ENCODE measurements around the gene RAB21. TPM values are rescaled to one million over a fixed set of nuclear protein-coding genes. Genes with fewer than 3 reads are reported as not detected.

Gene RAB21, protein sequence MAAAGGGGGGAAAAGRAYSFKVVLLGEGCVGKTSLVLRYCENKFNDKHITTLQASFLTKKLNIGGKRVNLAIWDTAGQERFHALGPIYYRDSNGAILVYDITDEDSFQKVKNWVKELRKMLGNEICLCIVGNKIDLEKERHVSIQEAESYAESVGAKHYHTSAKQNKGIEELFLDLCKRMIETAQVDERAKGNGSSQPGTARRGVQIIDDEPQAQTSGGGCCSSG
- total RNA-seq (10 to 100 TPM in 1 of 2 donors, 1 to 10 TPM in 1; 6.5 to 15.0 TPM), polyA plus RNA-seq (10 to 100 TPM in 1 of 2 donors, 1 to 10 TPM in 1; 5.5 to 13.4 TPM)

GRCh38 chr12:71754461-71755145 lies at the start of gene RAB21:
Gene RAB21 (plus strand): TSS chr12:71754863. CDS start chr12:71755130, 267 bp downstream.
- Histone ChIP-seq H3K9me3 (ENCODE audit: control insufficient read depth in 4 of 4, low read length in 3 of 4) (peaks cover 4 to 12% (median 9%) of the 10 kb centered on the region in 4 donors), H3K4me3 (ENCODE audit: low read depth in 1 of 3, low read length in 3 of 3) (peak within 1 kb of the TSS; percentile 78 to 93 (median 87)), H3K4me1 (ENCODE audit: control insufficient read depth in 4 of 4, insufficient read depth in 4 of 4, low read length in 3 of 4) (peaks cover 0 to 16% (median 14%) of the 10 kb centered on the region in 4 donors), H3K36me3 (ENCODE audit: control insufficient read depth in 4 of 4, insufficient read depth in 3 of 4, low read depth in 1 of 4, low read length in 3 of 4) (peaks cover 0 to 8% (median 7%) of the 10 kb centered on the region in 4 donors), H3K27me3 (ENCODE audit: control insufficient read depth in 4 of 4, insufficient read depth in 4 of 4, low read length in 3 of 4) (no peaks in the 10 kb centered on the region), H3K9ac (ENCODE audit: low read depth in 1 of 2, low read length in 2 of 2) (peak within 1 kb of the TSS; percentile 78 to 98), H3K27ac (ENCODE audit: low read depth in 1 of 2, low read length in 2 of 2) (peak within 1 kb of the TSS; percentile 86 to 96)
- peak; percentile 98 for DNase-seq (ENCODE audit: low spot score)
- TF ChIP-seq JUND (IDR thresholded peaks at IDR 0.05), result peak in 1 of 2 donors; percentile 25
- TF ChIP-seq MAX (IDR thresholded peaks at IDR 0.05), result peak; percentile 67
- TF ChIP-seq RXRA (IDR thresholded peaks at IDR 0.05), result peak; percentile 34 to 66
- peak in 1 of 2 donors; percentile 68 for TF ChIP-seq GABPA (IDR thresholded peaks at IDR 0.05 in 1 of 2, conservative IDR thresholded peaks at IDR 0.05 in 1 of 2)
- TF ChIP-seq FOXA2 (IDR thresholded peaks at IDR 0.05), result no peak
- TF ChIP-seq HNF4G (IDR thresholded peaks at IDR 0.05), result no peak
- TF ChIP-seq HNF4A (conservative IDR thresholded peaks at IDR 0.05), result no peak
- peak; percentile 73 for TF ChIP-seq SP1 (IDR thresholded peaks at IDR 0.05)
- no peak for TF ChIP-seq ATF3 (IDR thresholded peaks at IDR 0.05)
- TF ChIP-seq REST (IDR thresholded peaks at IDR 0.05), result peak; percentile 46
- TF ChIP-seq RAD21 (IDR thresholded peaks at IDR 0.05), result peak; percentile 30 to 51
- TF ChIP-seq, protein P1, sequence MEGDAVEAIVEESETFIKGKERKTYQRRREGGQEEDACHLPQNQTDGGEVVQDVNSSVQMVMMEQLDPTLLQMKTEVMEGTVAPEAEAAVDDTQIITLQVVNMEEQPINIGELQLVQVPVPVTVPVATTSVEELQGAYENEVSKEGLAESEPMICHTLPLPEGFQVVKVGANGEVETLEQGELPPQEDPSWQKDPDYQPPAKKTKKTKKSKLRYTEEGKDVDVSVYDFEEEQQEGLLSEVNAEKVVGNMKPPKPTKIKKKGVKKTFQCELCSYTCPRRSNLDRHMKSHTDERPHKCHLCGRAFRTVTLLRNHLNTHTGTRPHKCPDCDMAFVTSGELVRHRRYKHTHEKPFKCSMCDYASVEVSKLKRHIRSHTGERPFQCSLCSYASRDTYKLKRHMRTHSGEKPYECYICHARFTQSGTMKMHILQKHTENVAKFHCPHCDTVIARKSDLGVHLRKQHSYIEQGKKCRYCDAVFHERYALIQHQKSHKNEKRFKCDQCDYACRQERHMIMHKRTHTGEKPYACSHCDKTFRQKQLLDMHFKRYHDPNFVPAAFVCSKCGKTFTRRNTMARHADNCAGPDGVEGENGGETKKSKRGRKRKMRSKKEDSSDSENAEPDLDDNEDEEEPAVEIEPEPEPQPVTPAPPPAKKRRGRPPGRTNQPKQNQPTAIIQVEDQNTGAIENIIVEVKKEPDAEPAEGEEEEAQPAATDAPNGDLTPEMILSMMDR (IDR thresholded peaks at IDR 0.05; ENCODE audit: low read depth, low read length, missing input control), result peak; percentile 30
- TF ChIP-seq, protein P2, sequence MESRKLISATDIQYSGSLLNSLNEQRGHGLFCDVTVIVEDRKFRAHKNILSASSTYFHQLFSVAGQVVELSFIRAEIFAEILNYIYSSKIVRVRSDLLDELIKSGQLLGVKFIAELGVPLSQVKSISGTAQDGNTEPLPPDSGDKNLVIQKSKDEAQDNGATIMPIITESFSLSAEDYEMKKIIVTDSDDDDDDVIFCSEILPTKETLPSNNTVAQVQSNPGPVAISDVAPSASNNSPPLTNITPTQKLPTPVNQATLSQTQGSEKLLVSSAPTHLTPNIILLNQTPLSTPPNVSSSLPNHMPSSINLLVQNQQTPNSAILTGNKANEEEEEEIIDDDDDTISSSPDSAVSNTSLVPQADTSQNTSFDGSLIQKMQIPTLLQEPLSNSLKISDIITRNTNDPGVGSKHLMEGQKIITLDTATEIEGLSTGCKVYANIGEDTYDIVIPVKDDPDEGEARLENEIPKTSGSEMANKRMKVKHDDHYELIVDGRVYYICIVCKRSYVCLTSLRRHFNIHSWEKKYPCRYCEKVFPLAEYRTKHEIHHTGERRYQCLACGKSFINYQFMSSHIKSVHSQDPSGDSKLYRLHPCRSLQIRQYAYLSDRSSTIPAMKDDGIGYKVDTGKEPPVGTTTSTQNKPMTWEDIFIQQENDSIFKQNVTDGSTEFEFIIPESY (IDR thresholded peaks at IDR 0.05), result no peak
- no peak for TF ChIP-seq FOXA1 (IDR thresholded peaks at IDR 0.05)
- peak; percentile 44 for TF ChIP-seq TAF1 (conservative IDR thresholded peaks at IDR 0.05)
- TF ChIP-seq NR2F2 (IDR thresholded peaks at IDR 0.05), result no peak
- TF ChIP-seq YY1 (IDR thresholded peaks at IDR 0.05), result peak; percentile 97
- no peak for TF ChIP-seq EGR1 (IDR thresholded peaks at IDR 0.05; ENCODE audit: low read depth in 2 of 2)
- WGBS, result 1% methylated on average over 56 of the region's 56 CpGs
